HCT116 (cell line): ENCODE results near the gene ACSBG1. TPM values are rescaled to one million over a fixed set of nuclear protein-coding genes. Genes with fewer than 3 reads are reported as not detected.

Source experiments
- ATAC-seq: fragments of 200-7000 bp; cut with Tn5 transposase; 2 replicates; pipeline ENCODE4 v1.9.1; 2020; ENCODE audit warnings: mild to moderate bottlenecking, moderate library complexity
- BruUV-seq: library from RNA; stranded (reverse); fragments of 400-500 nt; replicated peaks from 2 replicates; lab custom pipeline; 2021; lab: Mats Ljungman, UMichigan
- CTCF ChIA-PET: fragments of 300-600 bp; sonication (Branson Sonifier 250); formaldehyde crosslinking; loops from one replicate; lab custom pipeline; 2021; ENCODE audit warnings: antibody characterized with exemption; lab: Charles Lee
- POLR2A ChIA-PET: fragments of 300-600, 350-600 bp; sonication (Branson Sonifier 250); formaldehyde crosslinking; loops from one replicate; lab custom pipeline; 2021; ENCODE audit warnings: antibody characterized with exemption; lab: Charles Lee
- RAD21 ChIA-PET, 2 experiments: fragments of 300-600 bp; sonication (Branson Sonifier 250); formaldehyde crosslinking; loops; one replicate each; lab custom pipeline; 2023; ENCODE audit warnings: low total read pairs in 2 of 2; ENCODE audit not compliant: uncharacterized antibody in 2 of 2, unreplicated experiment in 2 of 2, low non-redundant PET in 1 of 2; lab: Charles Lee
- DNase-seq: peaks from one replicate; pipeline ENCODE4 v3.0.0-alpha.2; 2010; ENCODE audit warnings: low read depth, low spot score
- H2AFZ ChIP-seq: fragments of 200-600 bp; shearing (Covaris generic), sonication (generic); 2 replicates; pipeline ENCODE4 v1.6.1; 2017; ENCODE audit warnings: low read depth, mixed run types, mixed read lengths, antibody characterized with exemption, low read length; ENCODE audit not compliant: poor library complexity, severe bottlenecking
- H3K27ac ChIP-seq: 2 replicates; pipeline ENCODE4 v1.5.1; 2012; ENCODE audit warnings: low read depth, low read length
- H3K27me3 ChIP-seq: fragments of 200-600 bp; sonication (generic); 2 replicates; pipeline ENCODE4 v1.6.1; 2016; ENCODE audit warnings: mixed run types, low read length, mixed read lengths; ENCODE audit not compliant: insufficient read depth
- H3K36me3 ChIP-seq, 2 experiments: fragments of 200-500 bp in 1 of 2; fragments of 200-600 bp in 1 of 2; sonication (Bioruptor generic) in 1 of 2; sonication (generic) in 1 of 2; 2 replicates each; pipeline versions ENCODE4 v1.5.1 to v1.6.1; 2014 to 2016; ENCODE audit warnings: low read length in 2 of 2, inconsistent platforms in 1 of 2, mixed read lengths in 1 of 2, mixed run types in 1 of 2; ENCODE audit not compliant: insufficient read depth in 2 of 2, control insufficient read depth in 1 of 2
- H3K4me1 ChIP-seq, 2 experiments: fragments of 200-600 bp in 1 of 2; sonication (generic) in 1 of 2; 2 replicates each; pipeline versions ENCODE4 v1.5.1 to v1.6.1; 2012 to 2017; ENCODE audit warnings: low read length in 2 of 2, inconsistent platforms in 1 of 2, mild to moderate bottlenecking in 1 of 2, mixed read lengths in 1 of 2, mixed run types in 1 of 2, moderate library complexity in 1 of 2; ENCODE audit not compliant: insufficient read depth in 2 of 2, control insufficient read depth in 1 of 2
- H3K4me2 ChIP-seq: fragments of 200-600 bp; sonication (generic); 2 replicates; pipeline ENCODE4 v1.6.1; 2017; ENCODE audit warnings: mixed run types, low read length, mixed read lengths
- H3K4me3 ChIP-seq, 2 experiments: fragments of 200-600 bp in 1 of 2; sonication (generic) in 1 of 2; replicated peaks in 1 of 2; 2 replicates each; pipeline ENCODE4 v1.5.1; 2011 to 2016; ENCODE audit warnings: low read length in 2 of 2, control low read depth in 1 of 2, low read depth in 1 of 2, mild to moderate bottlenecking in 1 of 2, mixed read lengths in 1 of 2, mixed run types in 1 of 2
- H3K79me2 ChIP-seq: fragments of 200-600 bp; sonication (generic); 2 replicates; pipeline ENCODE4 v1.6.1; 2017; ENCODE audit warnings: mild to moderate bottlenecking, mixed run types, low read length, moderate library complexity, mixed read lengths; ENCODE audit not compliant: insufficient read depth
- H3K9ac ChIP-seq: fragments of 200-600 bp; sonication (generic); 2 replicates; pipeline ENCODE4 v1.6.1; 2016; ENCODE audit warnings: low read length, mixed read lengths
- H3K9me2 ChIP-seq: fragments of 200-600 bp; sonication (generic), shearing (Covaris generic); 2 replicates; pipeline ENCODE4 v1.6.1; 2017; ENCODE audit warnings: mixed run types, mild to moderate bottlenecking, moderate library complexity; ENCODE audit not compliant: insufficient read depth
- H3K9me3 ChIP-seq, 2 experiments: fragments of 200-500 bp in 1 of 2; fragments of 200-600 bp in 1 of 2; sonication (Bioruptor generic) in 1 of 2; sonication (generic) in 1 of 2; 2 replicates each; pipeline ENCODE4 v1.6.1; 2014 to 2017; ENCODE audit warnings: low read length in 2 of 2, mixed read lengths in 2 of 2, inconsistent platforms in 1 of 2, low read depth in 1 of 2, mild to moderate bottlenecking in 1 of 2, mixed run types in 1 of 2, moderate library complexity in 1 of 2; ENCODE audit not compliant: control insufficient read depth in 1 of 2, insufficient read depth in 1 of 2
- H4K20me1 ChIP-seq: fragments of 200-600 bp; sonication (generic), shearing (Covaris generic); 2 replicates; pipeline ENCODE4 v1.6.1; 2017; ENCODE audit warnings: mixed run types, mild to moderate bottlenecking, moderate library complexity; ENCODE audit not compliant: insufficient read depth
- CBX3 ChIP-seq: IDR thresholded peaks from 2 replicates; pipeline ENCODE4 v1.6.1; 2012; ENCODE audit warnings: low read depth
- CEBPB ChIP-seq: IDR thresholded peaks from 2 replicates; pipeline ENCODE4 v1.6.1; 2012; ENCODE audit warnings: low read depth
- EGR1 ChIP-seq: IDR thresholded peaks from 2 replicates; pipeline ENCODE4 v1.6.1; 2012; ENCODE audit warnings: low read depth
- ELF1 ChIP-seq: IDR thresholded peaks from 2 replicates; pipeline ENCODE4 v1.6.1; 2012; ENCODE audit warnings: low read depth, borderline replicate concordance
- EZH2 ChIP-seq: fragments of 200-600 bp; sonication (generic); IDR thresholded peaks from 2 replicates; pipeline ENCODE4 v1.6.1; 2017; ENCODE audit warnings: antibody characterized with exemption, mixed run types
- POLR2AphosphoS5 ChIP-seq: IDR thresholded peaks from 2 replicates; pipeline ENCODE4 v1.6.1; 2011; ENCODE audit warnings: mild to moderate bottlenecking, low read depth, low read length, moderate library complexity
- RAD21 ChIP-seq: IDR thresholded peaks from 2 replicates; pipeline ENCODE4 v1.6.1; 2012; ENCODE audit warnings: low read depth, mild to moderate bottlenecking
- SP1 ChIP-seq: IDR thresholded peaks from 2 replicates; pipeline ENCODE4 v1.6.1; 2012; ENCODE audit warnings: low read depth
- SRF ChIP-seq: IDR thresholded peaks from 2 replicates; pipeline ENCODE4 v1.6.1; 2012; ENCODE audit warnings: low read depth
- YY1 ChIP-seq: IDR thresholded peaks from 2 replicates; pipeline ENCODE4 v1.6.1; 2011; ENCODE audit warnings: low read length, low read depth, moderate library complexity, mild to moderate bottlenecking; ENCODE audit not compliant: insufficient replicate concordance; ENCODE audit errors: extremely low read depth
- ZNF274 ChIP-seq: fragments of 200-500 bp; sonication (Bioruptor generic); IDR thresholded peaks from 2 replicates; pipeline ENCODE4 v1.6.1; 2014; ENCODE audit warnings: mild to moderate bottlenecking, low read depth, low read length, inconsistent platforms
- intact Hi-C: fragments of 100-400 bp; cut with micrococcal nuclease; formaldehyde crosslinking; loops from 2 replicates; pipeline ENCODE4 v1.10.0; 2022
- total RNA-seq: library from RNA; stranded (reverse); gene quantifications from one replicate; pipeline ENCODE4 v1.2.1, GENCODE V29; 2021; ENCODE audit not compliant: unreplicated experiment
- TF ChIP-seq, protein P1 (sequence below), 3 experiments: fragments of 200-600 bp in 1 of 3; sonication (generic) in 1 of 3; IDR thresholded peaks in 2 of 3; conservative IDR thresholded peaks in 1 of 3; 2 replicates each; pipeline ENCODE4 v1.5.1; 2012 to 2017; ENCODE audit warnings: low read depth in 2 of 3, low read length in 2 of 3, antibody characterized with exemption in 1 of 3, borderline replicate concordance in 1 of 3, control low read depth in 1 of 3, mild to moderate bottlenecking in 1 of 3, mixed read lengths in 1 of 3, mixed run types in 1 of 3, moderate library complexity in 1 of 3; ENCODE audit not compliant: insufficient read depth in 1 of 3
- TF ChIP-seq, protein P2 (sequence below): IDR thresholded peaks from 2 replicates; pipeline ENCODE4 v1.6.1; 2012
- TF ChIP-seq, protein P3 (sequence below): IDR thresholded peaks from 2 replicates; pipeline ENCODE4 v1.6.1; 2012; ENCODE audit warnings: low read depth
- TF ChIP-seq, protein P4 (sequence below): IDR thresholded peaks from 2 replicates; pipeline ENCODE4 v1.6.1; 2012

ACSBG1 gene
- total RNA-seq, 1 experiment from 2014 or later: 0.71 TPM

DNA sequence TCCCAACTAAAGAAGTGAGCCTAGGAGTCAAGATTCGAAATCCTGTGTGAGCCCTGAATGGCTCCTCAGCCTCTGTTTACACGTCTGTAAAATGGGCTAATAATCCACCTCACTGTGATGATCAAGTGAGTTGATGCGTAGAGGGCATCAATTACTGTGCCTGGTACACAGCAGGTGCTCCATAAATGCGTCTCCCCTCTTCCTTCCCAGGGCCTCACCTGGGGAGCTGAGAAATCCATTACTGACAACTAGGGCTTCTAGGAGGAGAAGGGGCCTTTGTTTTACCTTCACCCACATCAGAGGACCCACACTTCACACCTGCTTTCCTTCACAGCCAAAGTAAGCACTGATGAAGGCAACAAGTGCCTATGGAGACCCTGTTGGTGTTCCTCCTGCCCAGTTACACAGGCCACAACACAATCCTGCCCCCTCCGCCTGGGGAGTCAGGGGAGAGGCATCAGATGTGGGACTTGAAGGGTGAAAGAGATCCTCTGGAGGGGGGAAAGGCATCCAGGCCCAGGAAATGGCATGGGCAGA lies 104.5 kb downstream of the ACSBG1 start (continued):
- TF ChIP-seq, protein P1, sequence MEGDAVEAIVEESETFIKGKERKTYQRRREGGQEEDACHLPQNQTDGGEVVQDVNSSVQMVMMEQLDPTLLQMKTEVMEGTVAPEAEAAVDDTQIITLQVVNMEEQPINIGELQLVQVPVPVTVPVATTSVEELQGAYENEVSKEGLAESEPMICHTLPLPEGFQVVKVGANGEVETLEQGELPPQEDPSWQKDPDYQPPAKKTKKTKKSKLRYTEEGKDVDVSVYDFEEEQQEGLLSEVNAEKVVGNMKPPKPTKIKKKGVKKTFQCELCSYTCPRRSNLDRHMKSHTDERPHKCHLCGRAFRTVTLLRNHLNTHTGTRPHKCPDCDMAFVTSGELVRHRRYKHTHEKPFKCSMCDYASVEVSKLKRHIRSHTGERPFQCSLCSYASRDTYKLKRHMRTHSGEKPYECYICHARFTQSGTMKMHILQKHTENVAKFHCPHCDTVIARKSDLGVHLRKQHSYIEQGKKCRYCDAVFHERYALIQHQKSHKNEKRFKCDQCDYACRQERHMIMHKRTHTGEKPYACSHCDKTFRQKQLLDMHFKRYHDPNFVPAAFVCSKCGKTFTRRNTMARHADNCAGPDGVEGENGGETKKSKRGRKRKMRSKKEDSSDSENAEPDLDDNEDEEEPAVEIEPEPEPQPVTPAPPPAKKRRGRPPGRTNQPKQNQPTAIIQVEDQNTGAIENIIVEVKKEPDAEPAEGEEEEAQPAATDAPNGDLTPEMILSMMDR (IDR thresholded peaks at IDR 0.05 in 2 of 3, conservative IDR thresholded peaks at IDR 0.05 in 1 of 3; ENCODE audit: borderline replicate concordance in 1 of 3, insufficient read depth in 1 of 3, low read depth in 2 of 3, low read length in 2 of 3): no peak
- no peak for TF ChIP-seq ELF1
- no peak for TF ChIP-seq YY1
- no peak for TF ChIP-seq RAD21
- TF ChIP-seq EZH2: no peak
- TF ChIP-seq ZNF274: no peak
- TF ChIP-seq SP1: no peak
- no peak for TF ChIP-seq CEBPB
- TF ChIP-seq, protein P2, sequence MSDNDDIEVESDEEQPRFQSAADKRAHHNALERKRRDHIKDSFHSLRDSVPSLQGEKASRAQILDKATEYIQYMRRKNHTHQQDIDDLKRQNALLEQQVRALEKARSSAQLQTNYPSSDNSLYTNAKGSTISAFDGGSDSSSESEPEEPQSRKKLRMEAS: no peak
- TF ChIP-seq, all 23 proteins: peak for 0

DNA sequence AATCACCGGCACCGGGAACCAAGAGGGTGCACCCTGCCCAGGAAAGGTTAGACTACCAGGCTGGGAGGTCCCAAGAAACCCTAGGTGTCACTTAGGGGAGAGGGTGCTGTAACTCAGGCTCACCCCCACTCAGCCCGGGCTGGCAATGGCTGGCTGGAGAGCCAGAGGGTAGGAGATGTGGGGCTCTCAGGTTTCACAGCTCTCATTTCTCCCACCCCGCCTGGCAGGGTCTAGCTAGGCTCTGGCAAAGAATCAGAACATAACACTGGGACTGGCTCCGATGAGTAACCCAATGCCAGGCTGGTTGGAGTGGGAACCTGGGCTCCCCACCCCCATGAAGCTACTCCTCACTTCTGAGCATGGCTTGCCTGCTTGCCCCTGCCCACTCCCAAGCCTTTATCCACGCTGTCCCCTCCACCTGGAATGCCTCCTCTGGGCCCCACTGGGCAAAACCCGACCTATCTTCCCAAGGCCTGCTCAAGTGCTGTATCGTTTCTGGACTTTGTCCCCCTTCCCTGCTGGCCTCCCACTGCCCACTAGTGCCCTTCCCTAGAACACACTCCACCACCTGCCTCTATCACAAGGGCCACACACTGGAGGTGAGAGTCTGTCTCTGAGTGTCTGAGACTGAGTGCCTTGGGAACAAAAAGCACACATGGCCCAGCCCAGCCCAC lies 105.2 kb downstream of the ACSBG1 start:
- Histone ChIP-seq H4K20me1 (no peaks in the 10 kb centered on the region), H3K4me3 (no peak overlapping the region), H3K4me1 (peaks cover 15 to 45% of the 10 kb centered on the region in 2 experiments; a peak in 3 of 4 replicates), H3K27me3 (no peaks in the 10 kb centered on the region), H3K36me3 (no peaks in the 10 kb centered on the region), H2AFZ (no peak overlapping the region), H3K27ac (peak overlapping the region; percentile 16; the same call in 1 of the 2 replicates), H3K79me2 (no peaks in the 10 kb centered on the region), H3K9me2 (no peaks in the 10 kb centered on the region), H3K9me3 (no peaks in the 10 kb centered on the region), H3K4me2 (peak overlapping the region; percentile 25), H3K9ac (no peak overlapping the region)
- BruUV-seq: no TSS peak
- no peak for TF ChIP-seq CBX3
- no peak for TF ChIP-seq POLR2AphosphoS5
- no peak for TF ChIP-seq EZH2
- TF ChIP-seq, protein P3, sequence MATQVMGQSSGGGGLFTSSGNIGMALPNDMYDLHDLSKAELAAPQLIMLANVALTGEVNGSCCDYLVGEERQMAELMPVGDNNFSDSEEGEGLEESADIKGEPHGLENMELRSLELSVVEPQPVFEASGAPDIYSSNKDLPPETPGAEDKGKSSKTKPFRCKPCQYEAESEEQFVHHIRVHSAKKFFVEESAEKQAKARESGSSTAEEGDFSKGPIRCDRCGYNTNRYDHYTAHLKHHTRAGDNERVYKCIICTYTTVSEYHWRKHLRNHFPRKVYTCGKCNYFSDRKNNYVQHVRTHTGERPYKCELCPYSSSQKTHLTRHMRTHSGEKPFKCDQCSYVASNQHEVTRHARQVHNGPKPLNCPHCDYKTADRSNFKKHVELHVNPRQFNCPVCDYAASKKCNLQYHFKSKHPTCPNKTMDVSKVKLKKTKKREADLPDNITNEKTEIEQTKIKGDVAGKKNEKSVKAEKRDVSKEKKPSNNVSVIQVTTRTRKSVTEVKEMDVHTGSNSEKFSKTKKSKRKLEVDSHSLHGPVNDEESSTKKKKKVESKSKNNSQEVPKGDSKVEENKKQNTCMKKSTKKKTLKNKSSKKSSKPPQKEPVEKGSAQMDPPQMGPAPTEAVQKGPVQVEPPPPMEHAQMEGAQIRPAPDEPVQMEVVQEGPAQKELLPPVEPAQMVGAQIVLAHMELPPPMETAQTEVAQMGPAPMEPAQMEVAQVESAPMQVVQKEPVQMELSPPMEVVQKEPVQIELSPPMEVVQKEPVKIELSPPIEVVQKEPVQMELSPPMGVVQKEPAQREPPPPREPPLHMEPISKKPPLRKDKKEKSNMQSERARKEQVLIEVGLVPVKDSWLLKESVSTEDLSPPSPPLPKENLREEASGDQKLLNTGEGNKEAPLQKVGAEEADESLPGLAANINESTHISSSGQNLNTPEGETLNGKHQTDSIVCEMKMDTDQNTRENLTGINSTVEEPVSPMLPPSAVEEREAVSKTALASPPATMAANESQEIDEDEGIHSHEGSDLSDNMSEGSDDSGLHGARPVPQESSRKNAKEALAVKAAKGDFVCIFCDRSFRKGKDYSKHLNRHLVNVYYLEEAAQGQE: no peak
- no peak for TF ChIP-seq EGR1
- TF ChIP-seq, protein P4, sequence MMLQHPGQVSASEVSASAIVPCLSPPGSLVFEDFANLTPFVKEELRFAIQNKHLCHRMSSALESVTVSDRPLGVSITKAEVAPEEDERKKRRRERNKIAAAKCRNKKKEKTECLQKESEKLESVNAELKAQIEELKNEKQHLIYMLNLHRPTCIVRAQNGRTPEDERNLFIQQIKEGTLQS: no peak
- no peak for TF ChIP-seq SRF
- no peak for TF ChIP-seq SP1
- CTCF ChIA-PET: interaction anchor here (1.2 kb wide), 1 partner anchor 16 kb away, joined by 4 read pairs; no protein-coding TSS in a partner anchor
- RAD21 ChIA-PET: no interaction called here
- ATAC-seq (no peak), DNase-seq (no peak)
- intact Hi-C loops: no loop called here
- POLR2A ChIA-PET: no interaction called here
